NCI-H345 treated with DMSO at 0.1 percent for 48 hours (cell line): ENCODE data around the gene LRRC52.

Experiments
- DNase-seq: peaks from one replicate; lab custom pipeline; 2025; ENCODE audit not compliant: unreplicated experiment; lab: John Stamatoyannopoulos, UW

LRRC52 gene, protein sequence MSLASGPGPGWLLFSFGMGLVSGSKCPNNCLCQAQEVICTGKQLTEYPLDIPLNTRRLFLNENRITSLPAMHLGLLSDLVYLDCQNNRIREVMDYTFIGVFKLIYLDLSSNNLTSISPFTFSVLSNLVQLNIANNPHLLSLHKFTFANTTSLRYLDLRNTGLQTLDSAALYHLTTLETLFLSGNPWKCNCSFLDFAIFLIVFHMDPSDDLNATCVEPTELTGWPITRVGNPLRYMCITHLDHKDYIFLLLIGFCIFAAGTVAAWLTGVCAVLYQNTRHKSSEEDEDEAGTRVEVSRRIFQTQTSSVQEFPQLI

GRCh38 chr1:165543532-165544438 is at the start of gene LRRC52:
Gene LRRC52, plus strand, starts transcription at chr1:165544000. Its CDS starts 297 bp downstream, at chr1:165544297.
- peak; percentile 68 for DNase-seq

GRCh38 chr1:165494949-165495857 is 48.6 kb upstream of the LRRC52 start:
- DNase-seq, result no peak

- DNase-seq, result no peak
Measured at GRCh38 chr1:165495858-165496205, 48.0 kb upstream of the LRRC52 start.

GRCh38 chr1:165496501-165496900 is 47.3 kb upstream of the LRRC52 start:
- DNase-seq, result no peak

DNA sequence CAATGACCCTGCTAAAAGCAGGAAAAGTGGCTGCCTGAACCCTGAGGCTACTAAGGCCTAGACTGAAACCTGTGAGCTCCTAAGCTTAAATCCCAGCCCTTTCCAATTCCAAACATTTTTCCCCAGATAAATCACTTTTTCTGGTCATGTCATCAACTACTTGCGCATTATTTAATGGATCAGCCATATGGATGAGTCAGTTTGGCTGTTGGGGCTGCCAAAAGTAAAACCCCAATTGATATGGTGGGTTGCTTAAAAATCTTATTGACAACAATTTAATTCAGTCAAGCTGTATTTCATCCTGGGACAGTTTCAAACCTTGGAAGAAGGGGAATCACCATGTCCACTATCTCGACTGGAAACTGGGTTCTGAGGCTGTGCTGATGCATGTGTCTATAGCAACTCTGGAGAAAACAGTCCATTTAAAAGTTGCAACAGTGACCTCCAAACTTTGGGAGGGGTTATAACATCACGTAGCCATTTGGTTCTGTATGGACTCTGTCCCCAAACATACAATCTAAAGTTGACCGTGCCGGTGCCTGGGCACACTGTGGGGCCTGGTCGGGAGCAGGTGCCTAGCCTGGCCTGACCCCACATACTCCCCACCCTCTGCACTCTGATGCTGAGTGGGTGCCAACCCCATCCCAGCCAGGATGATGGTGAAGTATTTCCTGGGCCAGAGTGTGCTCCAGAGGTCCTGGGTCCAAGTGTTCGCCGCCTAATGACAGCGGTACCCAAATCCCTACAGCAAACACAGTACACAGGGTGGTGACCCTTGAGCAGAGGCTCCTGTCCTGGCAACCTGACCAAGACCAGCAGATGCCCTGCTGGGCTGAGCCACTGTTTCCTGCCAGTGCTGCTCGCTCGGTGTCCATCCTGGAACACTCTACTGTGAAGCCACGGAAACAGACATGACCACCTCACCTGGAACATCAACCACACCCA is 46.5 kb upstream of the LRRC52 start:
- no peak for DNase-seq

- DNase-seq, result no peak
Measured at GRCh38 chr1:165501330-165501969, 42.4 kb upstream of the LRRC52 start.

- DNase-seq, result no peak
Measured at GRCh38 chr1:165501970-165502348, 41.8 kb upstream of the LRRC52 start.

DNA sequence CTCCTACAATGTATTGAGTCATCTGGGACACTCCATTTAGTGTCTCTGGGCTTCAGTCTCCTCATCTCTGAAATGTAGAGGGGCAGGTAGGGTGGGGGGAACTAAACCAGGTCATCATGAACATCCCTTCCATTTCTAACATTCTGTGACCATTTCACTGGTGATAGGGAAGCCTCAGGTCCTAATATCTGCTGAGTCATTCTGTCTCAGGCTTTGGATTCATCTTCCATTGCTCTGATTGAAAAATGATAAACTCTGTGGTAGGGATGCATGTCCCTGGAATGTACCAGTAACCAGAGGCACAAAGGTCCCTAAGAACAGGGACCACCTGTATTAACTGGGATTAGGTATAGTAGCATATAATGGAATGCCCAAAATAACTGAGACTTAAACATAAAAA is 36.2 kb upstream of the LRRC52 start:
- DNase-seq, result no peak

DNA sequence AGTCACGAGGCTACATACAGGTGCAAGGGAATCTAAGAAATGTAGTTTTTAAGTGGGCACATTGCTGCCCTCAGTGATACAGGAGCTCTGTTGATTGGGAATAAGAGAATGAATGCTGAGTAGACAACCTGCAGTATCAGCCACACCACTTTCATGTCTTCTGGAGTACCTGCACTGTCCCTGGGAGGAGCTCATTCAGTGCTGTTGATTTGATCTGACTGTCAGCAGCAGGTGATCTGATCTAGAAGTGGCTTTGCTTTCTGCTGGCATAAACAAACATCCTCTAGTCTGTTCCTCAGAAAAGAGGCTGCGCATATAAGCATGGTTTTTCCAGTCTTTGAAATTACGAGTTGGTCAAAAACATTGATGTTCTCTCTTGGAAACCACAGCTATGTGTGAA is 35.5 kb upstream of the LRRC52 start:
- DNase-seq, result peak; percentile 22

- no peak for DNase-seq
Measured at GRCh38 chr1:165512816-165513215, 31.0 kb upstream of the LRRC52 start.

DNA sequence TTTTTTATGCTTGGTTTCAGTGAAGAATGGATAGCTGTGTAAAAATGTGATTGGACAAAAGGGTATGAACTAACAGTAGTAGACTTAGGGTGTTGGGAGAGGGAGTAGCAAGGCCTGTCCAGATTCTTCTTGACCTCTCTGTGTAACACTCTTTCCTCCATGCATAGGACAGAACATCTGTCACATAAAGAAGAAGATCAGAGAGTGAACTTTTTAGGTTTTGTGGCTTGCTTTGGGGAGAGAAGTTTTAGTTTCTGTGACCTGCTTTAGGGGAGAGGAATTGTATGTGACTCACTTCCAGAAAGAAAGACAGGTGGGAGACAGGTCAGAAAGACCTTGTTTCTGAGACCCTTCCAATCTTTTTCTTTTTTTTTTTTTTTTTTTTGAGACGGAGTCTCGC is 27.3 kb upstream of the LRRC52 start:
- no peak for DNase-seq

DNA sequence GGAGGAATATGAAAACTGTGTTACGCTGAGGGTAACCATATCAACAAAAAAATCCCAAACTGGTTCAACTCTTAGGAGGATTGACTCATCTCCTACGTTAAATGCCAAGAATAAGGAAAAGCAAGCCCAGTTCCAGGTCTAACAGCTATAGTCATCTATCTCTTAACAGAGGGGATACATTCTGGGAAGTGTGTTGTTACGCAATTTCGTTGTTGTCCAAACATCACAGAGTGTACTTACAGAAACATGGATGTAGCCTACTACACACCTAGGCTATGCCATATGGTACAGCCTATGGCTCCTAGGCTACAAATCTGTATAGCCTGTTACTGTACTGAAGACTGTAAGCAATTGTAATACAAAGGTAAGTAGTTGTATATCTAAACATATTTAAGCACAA is 23.2 kb upstream of the LRRC52 start:
- DNase-seq, result no peak

DNA sequence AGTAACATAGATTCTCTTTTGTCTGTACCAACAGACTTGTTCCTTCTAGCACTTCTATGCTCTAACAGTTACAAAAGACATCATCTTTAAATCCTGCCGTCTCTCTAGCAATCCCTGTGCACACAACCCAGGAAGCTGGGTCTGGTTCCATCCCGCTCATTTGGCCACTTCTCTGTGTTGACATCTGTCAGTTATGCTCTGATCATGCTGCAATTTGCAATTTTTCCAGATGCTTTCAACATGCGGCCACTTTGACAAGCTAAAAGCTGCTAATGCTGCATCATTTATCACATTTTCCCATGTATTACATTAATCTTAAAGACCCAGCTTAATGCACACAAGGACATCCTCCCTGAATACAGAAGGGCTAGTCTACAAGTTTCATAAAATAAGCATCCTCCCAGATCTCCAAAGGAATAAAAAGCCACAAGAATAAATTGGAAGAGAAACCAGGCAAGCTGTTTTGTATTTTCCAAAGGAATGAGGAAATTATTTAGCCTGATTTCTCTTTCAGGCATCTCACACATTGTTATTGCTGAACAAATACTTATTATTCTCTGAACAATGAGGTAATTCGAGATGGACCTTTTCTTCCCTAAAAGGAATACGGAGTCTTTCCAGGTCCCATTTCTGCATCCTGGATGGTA is 19.0 kb upstream of the LRRC52 start:
- no peak for DNase-seq

GRCh38 chr1:165525708-165526107 is 18.1 kb upstream of the LRRC52 start:
- DNase-seq, result no peak

GRCh38 chr1:165527251-165528007 is 16.4 kb upstream of the LRRC52 start:
- no peak for DNase-seq

GRCh38 chr1:165531021-165531420 is 12.8 kb upstream of the LRRC52 start:
- DNase-seq, result no peak

GRCh38 chr1:165532053-165532452 is 11.7 kb upstream of the LRRC52 start:
- DNase-seq, result no peak

GRCh38 chr1:165533254-165533653 is 10.5 kb upstream of the LRRC52 start:
- DNase-seq, result no peak

DNA sequence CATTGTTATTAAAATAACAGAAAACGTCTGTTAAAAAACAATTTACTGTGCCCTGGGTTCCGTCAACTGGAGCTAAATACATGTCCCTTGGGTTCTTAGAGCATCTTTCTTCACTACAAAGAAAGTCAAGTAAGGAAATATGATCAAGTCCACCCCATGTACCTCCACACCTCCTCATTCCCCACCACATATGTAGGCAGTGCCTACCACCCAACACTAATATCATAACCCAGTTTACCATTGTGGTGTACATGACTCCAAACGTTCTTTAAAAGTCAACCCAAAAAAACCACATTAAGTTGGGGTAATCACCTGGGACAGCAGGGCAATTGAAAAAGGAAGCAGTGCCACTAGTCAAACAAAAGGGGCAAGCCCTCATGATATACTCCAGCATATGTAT is 7.8 kb upstream of the LRRC52 start:
- no peak for DNase-seq
